AML-193 (cell line): ENCODE data around the gene MED29.

Experiments used
- DNase-seq, 2 experiments: peaks; one replicate each; lab custom pipeline; 2025; lab: John Stamatoyannopoulos, UW

The MED29 gene

DNA sequence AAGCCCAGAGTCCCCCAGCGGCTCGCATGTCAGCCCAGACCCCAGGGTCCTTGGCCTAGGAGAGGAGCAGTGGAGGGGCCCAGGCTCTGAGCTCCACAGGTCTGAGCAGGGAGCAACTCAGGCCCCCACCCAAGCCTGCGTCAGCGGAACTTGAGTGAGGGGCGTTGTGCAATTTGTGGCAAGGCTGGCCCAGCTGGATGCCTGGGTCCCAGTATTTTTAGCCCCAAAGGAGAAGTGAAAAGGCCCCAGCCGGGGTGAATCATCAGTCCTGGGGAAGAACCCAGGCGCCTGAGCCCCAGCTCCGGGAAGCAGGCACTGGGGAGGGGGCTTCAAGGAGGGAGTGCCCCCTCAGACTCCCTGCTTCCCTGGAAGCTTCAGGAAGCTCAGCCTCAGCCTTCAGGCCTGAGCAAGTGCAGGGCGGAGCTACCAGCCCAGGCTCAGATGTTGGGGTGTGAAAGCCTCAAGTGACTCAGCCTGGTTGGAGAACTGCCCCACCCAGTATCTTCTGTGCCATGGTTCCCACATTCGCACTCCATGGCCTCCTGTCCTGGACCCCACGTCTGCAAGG lies 7.2 kb downstream of the MED29 start:
- DNase-seq, result peak in 1 of 2 experiments; percentile 0

DNA sequence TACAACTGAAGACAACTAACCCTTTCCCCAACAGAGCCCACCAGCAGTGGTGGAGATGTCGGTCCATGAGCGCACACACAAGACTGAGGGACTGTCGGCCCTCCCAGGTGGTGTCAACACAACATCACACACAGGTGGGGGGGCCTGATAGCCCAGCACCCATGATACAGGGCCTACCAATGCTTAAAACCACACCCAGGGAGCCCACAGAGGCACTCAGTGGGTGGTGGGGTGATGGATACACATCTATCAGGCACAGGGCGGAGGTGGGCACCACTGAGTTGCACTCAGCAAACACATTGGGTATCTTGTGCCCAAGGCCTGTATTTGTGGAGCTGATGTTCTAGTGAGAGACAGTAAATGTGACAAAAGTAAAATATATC lies 8.5 kb downstream of the MED29 start:
- no peak for DNase-seq

DNA sequence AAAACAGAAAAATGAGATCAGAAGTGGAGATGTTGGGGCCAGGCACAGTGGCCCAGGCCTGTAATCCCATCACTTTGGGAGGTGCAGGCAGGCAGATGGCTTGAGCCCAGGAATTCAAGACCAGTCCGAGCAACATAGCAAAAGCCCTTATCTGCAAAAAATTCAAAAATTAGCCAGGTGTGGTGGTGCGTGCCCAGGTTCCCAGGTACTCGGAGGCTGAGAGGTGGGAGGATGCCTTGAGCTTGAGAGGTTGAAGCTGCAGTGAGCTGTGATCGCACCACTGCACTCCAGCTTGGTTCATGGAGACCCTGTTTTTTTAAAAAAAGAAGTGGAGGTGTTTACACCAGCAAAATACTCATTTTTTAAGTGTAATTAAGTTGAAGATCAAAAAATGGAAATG lies 8.9 kb downstream of the MED29 start:
- DNase-seq, result no peak

DNA sequence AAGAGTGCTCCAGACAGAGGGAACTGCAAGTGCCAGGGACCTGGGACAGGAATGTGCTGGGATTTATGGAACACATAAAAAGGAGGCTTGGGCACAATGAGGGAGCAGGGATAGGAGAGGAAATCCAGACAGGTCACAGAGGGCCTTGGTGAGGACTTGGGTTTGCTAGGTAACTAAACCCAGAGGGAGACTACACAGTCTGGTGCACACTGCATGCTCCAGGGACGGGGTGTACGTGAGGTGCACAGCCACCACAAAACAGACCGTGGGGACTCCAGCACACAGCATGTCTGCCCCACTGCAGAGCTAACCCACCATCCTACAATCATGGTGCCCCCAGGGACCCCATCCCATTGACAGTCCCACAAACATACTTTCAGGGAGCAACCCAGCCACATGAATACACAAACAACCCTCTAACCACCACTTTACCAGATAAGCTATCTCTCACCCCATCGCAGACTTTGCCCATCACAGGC lies 9.9 kb downstream of the MED29 start:
- DNase-seq, result no peak

DNA sequence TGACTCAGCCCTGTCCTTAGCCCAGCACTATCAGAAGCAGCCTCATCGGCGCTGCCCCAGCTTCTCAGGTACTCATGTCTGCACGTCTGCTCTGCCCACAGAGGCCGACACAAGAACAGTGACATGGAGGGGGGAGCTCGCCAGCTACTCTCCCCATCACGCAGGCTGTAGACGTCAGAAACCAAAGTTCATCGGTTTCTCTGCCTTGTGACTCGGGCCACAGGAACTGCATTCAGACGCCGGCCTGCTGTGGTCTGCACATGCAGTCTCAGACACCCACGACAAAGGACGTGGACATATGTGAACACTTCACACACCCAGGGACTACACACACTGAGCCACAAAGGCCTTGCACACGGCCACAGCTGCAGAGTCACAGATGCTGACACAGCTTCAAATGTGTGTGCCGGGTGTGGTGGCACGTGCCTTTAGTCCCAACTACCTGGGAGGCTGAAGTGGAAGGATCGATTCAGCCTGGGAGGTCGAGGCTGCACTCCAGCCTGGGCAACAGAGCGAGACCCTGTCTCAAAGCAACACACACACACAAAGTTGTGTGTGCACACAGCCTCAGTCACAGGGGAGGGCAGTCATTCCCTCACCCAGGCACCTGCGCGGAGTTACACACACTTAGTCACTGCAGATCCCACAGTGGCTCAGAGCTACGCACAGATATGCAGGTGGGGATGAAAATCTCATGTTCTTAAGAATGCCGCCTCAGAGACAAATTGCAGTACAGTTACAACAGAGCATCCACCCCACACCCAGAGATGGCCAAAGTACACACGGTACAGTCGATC lies 10.6 kb downstream of the MED29 start:
- no peak for DNase-seq

DNA sequence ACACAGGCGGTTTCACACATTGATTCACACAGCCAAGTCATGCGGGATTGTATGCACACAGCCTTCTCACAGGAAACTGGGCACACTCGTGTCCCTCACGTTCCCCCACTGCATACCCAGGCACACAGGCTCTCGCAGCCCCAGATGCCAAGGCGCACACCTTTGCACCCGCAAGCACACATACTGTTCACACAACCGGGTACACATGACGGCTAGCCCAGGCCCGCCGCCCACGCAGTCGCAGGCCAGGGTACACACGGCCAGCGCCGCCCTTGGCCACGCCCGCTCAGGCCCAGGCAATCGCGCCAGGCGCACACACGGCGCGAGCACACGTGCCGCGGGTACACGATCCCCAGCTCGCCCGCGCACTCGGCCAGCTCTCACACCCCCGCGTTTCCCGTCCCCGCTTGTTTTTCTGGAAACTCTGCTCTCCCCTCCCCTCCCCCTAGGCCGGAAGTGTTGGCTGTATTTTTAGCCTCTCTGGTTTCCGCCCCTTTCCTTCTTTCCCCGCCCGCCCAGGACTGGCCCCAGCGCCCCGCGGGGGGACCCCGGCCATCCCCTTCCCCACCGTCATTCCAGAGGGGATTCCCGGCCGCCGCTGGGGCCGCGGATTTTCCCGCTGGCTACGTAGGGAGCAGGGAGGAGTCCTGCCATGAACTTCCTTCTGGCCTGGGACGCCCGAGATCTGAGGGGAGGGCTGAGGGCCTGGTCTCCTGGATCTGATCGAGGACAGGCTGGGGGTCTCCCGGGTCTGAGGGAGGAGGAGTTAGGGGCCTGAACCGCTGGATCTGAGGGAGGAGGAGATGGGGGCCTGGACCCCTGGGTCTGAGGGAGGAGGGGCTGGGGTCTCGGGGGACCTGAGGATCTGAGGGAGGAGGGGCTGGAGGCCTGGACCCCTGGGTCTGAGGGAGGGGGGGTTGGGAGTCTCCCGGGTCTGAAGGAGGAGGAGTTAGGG lies 11.4 kb downstream of the MED29 start:
- DNase-seq, result peak; percentile 69 to 79

DNA sequence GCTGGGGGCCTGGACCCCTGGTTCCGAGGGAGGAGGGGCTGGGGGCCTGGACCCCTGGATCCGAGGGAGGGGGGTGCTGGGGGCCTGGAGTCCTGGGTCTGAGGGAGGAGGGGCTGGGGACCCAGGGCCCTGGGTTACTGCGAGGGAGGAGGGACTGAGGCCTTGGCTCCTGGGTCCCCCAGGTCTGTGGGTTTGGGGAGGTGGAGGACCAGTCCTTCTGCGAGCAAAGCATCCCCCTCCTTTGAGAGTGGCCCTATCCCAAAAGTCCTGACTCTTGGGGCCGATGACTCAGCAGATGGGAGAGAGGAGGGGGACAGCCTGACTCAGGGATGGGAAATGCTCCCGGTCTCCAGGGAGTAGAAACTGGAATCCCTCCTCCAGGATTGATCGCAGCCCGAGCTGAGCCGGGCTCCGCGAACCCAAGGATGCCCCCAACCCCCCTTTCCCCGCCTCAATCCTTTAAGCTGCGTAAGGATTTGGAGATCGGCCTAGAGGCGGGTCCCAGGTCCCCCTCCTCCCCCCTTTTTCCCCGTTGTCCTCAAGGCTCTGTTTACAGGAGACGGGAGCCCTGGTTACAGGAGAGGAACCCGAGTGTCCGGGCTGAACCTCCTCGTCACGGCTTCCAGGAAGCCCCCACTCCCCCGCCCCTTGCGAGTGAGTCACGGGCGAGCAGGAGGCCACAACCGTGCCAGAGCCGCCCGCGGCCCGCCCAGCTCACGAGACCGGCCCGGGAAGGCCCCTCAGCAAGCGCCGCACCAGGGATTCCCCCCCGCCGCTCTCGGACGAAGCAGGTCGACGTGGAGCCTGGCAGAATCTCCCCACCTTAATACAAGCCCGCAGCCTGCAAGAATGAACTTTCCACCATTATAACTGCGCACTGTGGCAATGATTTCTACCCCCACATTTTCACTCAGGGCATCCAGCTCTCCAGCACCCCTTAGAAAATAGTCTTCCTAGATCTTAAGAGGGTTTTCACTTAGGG lies 12.4 kb downstream of the MED29 start:
- DNase-seq, result peak; percentile 83 to 86

DNA sequence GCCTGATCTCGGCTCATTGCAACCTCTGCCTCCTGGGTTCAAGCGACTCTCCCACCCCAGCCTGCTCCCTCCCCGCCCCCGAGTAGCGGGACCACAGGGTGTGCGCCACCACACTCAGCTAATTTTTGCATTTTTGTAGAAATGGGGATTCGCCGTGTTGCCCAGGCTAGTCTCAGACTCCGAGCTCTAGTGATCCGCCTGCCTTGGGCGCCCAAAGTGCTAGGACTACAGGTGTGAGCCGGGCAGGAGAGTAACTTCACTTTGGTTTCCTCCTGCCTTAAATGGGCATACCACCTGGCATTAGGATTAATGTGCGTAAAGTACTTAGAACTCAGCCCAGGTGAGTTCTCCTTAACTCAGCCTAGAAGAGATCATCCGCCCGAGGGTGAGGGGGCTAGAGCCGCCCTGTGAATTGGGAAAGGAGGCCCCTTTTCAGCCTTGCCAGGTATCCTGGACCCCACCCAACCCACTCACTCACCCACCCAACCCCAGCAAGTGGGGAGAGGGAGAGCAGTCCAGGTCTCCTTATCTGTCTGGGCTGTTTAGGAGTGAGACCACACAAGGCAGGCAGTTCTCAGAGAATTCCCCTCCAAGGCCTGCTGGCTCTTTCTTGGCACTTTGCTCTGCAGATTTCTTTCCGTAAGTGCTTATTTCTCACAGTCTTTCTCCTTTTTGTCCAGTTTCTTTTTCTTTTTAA lies 14.2 kb downstream of the MED29 start:
- no peak for DNase-seq

DNA sequence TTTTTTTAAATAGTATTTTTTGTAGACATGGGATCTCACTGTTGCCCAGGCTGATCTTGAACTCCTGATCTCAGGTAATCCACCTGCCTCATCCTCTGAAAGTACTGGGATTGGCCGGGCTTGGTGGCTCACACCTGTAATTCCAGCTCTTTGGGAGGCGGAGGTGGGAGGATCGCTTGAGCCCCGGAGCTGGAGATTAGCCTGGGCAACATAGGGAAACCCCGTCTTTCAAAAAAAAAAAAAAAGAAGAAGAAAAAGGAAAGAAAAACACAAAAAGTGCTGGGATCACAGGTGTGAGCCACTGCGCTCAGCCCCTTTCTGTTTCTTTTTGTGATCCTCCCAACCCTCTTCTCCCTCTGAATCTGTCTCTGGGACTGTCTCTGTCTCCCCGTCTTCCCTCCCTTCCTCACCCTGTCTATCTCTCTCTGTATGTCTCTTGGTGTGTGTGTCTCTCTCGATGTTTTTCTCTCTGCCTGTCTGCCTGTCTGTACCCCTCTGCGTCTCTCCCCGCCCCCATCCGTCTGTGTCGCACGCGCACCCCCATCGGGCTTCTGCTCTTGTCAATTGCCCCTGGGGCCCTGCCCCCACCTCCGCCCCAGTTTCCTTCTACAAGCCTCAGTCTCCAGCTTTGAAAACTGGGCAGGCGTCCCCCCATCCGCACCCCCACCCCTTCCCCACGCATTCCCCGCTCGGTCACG lies 14.9 kb downstream of the MED29 start:
- peak; percentile 43 to 53 for DNase-seq

DNA sequence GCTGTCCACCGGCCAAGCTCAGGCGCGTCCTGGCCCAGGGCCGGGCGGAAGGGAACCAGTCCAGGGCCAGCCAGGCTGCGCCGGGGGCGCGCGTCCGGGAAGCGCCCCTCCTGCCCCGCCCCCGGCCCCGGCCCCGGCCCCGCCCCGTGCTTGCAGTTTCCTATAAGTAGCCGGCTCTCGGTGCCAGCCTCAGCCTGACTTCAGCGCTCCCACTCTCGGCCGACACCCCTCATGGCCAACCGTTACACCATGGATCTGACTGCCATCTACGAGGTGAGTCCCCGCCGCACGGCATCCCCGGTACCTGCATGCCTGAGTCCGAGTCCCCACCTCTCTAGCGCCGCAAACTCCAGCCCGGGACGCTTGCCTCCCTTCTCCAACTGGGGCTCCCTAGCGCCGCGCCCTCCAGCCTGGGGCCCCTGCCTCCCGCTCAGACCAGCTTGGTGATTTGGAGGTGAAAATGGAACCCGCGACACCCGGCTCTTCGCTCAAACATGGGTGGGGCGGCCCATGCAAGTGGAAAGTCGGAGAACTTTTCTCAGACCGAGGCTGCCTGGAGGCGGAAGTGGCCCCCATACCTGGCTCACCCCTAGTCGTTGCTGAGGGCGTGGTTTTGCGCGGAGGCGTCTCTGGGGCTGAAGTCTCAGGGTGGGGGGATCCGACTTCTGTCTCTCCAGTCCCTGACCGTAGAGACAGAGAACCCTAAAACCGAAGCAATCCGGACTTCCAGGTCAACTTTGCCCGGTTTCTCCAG lies 15.7 kb downstream of the MED29 start, which contains the start of gene ZFP36:
Gene ZFP36, plus strand, starts transcription at position 192 of the 754 bp plus-strand sequence. Its CDS starts 58 bp downstream, at position 250.
- peak; percentile 64 to 65 for DNase-seq

DNA sequence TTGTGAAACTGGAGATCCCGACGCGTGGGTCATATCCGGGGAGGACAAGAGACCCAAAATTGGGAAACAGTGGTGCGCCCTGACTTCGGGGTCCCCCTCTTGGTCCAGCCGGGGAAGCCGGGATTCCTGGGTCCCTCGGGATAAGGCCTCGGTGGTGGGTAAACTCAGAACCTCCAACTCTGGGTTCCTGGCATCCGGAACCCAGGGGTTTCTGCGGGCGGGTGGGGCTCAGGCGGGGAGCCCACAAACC lies 16.2 kb downstream of the MED29 start:
- no peak for DNase-seq

DNA sequence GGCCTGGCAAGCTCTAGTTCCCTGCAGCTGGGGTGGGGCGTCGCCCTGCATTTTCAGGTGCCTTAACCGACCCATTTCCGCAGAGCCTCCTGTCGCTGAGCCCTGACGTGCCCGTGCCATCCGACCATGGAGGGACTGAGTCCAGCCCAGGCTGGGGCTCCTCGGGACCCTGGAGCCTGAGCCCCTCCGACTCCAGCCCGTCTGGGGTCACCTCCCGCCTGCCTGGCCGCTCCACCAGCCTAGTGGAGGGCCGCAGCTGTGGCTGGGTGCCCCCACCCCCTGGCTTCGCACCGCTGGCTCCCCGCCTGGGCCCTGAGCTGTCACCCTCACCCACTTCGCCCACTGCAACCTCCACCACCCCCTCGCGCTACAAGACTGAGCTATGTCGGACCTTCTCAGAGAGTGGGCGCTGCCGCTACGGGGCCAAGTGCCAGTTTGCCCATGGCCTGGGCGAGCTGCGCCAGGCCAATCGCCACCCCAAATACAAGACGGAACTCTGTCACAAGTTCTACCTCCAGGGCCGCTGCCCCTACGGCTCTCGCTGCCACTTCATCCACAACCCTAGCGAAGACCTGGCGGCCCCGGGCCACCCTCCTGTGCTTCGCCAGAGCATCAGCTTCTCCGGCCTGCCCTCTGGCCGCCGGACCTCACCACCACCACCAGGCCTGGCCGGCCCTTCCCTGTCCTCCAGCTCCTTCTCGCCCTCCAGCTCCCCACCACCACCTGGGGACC lies 16.6 kb downstream of the MED29 start:
- DNase-seq, result peak in 1 of 2 experiments; percentile 13

DNA sequence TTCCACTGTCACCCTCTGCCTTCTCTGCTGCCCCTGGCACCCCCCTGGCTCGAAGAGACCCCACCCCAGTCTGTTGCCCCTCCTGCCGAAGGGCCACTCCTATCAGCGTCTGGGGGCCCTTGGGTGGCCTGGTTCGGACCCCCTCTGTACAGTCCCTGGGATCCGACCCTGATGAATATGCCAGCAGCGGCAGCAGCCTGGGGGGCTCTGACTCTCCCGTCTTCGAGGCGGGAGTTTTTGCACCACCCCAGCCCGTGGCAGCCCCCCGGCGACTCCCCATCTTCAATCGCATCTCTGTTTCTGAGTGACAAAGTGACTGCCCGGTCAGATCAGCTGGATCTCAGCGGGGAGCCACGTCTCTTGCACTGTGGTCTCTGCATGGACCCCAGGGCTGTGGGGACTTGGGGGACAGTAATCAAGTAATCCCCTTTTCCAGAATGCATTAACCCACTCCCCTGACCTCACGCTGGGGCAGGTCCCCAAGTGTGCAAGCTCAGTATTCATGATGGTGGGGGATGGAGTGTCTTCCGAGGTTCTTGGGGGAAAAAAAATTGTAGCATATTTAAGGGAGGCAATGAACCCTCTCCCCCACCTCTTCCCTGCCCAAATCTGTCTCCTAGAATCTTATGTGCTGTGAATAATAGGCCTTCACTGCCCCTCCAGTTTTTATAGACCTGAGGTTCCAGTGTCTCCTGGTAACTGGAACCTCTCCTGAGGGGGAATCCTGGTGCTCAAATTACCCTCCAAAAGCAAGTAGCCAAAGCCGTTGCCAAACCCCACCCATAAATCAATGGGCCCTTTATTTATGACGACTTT lies 17.4 kb downstream of the MED29 start:
- no peak for DNase-seq

DNA sequence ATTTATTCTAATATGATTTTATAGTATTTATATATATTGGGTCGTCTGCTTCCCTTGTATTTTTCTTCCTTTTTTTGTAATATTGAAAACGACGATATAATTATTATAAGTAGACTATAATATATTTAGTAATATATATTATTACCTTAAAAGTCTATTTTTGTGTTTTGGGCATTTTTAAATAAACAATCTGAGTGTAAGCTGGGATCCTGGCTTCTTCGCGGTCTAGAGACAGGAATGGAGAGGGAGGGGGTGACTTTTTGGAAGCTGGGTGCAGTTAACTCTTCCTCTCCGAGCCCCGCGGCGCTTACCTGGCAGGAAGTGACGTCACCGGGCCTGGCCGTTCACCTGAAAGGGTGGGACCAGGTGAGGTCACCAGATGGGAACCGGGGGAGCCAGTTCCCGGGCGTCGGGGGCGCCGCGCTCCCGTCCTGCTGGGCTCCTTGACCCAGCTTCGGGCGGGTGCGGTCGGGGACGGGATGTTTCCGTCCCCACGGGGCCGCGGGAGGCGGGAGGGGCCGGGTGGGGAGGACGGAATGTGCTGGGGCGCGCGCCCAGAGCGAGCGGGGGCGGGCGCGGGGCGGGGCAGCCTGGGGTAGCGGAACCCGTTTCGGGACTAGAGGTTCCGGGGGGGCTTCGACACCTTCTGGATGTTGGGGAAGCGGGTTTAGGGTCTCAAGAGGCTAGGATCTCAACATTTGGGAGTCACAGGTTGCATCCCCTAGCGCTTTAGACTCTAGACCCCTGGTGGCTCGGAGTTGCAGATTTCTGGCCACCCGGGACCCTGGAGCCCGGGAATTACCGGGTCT lies 18.2 kb downstream of the MED29 start:
- no peak for DNase-seq

DNA sequence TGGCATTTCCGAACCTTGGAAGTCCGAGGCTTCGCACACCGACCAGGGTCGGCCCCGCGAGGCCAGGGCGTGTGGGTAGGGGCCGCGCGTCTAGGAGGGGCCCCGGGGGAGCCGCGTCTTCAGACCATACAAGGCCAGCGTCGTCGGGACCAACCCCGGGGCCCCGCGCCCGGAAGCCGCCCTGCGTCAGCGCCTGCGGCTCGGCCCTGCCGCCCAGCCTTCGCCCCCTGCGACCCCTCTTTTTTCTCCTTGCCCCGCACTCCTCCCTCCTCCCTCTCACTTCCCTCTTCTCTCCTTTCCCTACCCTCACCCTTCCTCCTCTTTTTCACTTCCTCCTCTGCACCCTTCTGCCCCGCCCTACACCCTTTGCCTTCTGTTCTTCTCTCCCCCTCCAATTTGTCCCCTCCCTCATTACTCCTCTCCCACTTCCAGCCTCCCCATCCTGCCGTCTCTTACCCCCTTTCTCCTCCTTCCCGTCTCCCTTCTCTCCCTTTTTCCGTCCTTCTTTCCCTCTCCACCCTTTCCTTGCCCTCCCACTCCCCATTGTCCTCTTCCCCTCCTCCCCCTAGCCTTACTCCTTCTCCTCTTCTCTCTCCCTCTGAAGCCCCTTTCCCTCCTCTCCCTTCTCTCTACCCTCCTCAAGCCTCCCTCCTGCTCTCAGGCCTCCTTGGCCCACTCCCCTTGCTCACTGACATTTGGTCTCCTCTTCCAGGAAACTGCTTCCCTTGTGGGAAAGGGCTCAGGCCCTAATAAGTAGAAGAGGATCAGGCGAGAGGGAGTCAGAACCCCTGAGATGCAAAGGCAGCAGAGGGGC lies 19.0 kb downstream of the MED29 start:
- peak; percentile 40 to 42 for DNase-seq

DNA sequence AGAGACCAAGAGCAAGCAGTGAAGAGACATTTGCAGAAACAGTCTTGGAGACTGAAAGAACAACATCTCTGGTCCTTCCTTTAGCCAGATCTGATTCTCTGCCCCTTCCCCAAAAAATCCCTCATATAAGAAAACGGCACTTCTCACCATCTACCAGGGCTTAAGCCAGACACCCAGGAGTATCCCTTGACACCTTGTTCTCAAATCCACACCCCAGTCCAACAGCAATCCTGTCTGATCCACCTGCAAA lies 19.6 kb downstream of the MED29 start:
- no peak for DNase-seq
